OCI-LY3 (cell line): Measurements from ENCODE around the gene HDAC4.

Experiments
- H2AFZ ChIP-seq: fragments of 200-600, 300-600 bp; shearing (Covaris generic); 2 replicates; pipeline ENCODE4 v1.6.0; 2014; ENCODE audit warnings: antibody characterized with exemption, low read depth, low read length
- H3K27ac ChIP-seq: fragments of 200-600, 300-600 bp; sonication (generic); 2 replicates; pipeline ENCODE4 v1.5.1; 2014; ENCODE audit warnings: mild to moderate bottlenecking, low read length, moderate library complexity, mixed read lengths
- H3K27me3 ChIP-seq: fragments of 200-600, 300-600 bp; sonication (generic); 2 replicates; pipeline ENCODE4 v1.6.1; 2014; ENCODE audit warnings: low read depth, low read length, mixed read lengths
- H3K36me3 ChIP-seq: fragments of 200-600, 300-600 bp; sonication (generic); replicated peaks from 2 replicates; pipeline ENCODE3; 2014; ENCODE audit warnings: low read depth, low read length, mixed read lengths
- H3K4me1 ChIP-seq: fragments of 300-600, 200-600 bp; sonication (generic); 2 replicates; pipeline ENCODE4 v1.6.1; 2014; ENCODE audit warnings: low read length, mixed read lengths
- H3K4me2 ChIP-seq: fragments of 200-600, 300-600 bp; sonication (generic); 2 replicates; pipeline ENCODE4 v1.6.1; 2014; ENCODE audit warnings: low read length, mixed read lengths
- H3K4me3 ChIP-seq: fragments of 300-600, 200-600 bp; sonication (generic); 2 replicates; pipeline ENCODE4 v1.5.1; 2014; ENCODE audit warnings: antibody characterized with exemption, mild to moderate bottlenecking, low read length, moderate library complexity
- H3K79me2 ChIP-seq: fragments of 300-600, 200-600 bp; shearing (Covaris generic); 2 replicates; pipeline ENCODE4 v1.6.1; 2014; ENCODE audit warnings: mild to moderate bottlenecking, low read length, mixed read lengths
- H3K9ac ChIP-seq: fragments of 300-600, 200-600 bp; shearing (Covaris generic); 2 replicates; pipeline ENCODE4 v1.6.0; 2014; ENCODE audit warnings: mild to moderate bottlenecking, low read length, moderate library complexity
- H3K9me3 ChIP-seq: fragments of 200-600, 300-600 bp; shearing (Covaris generic); 2 replicates; pipeline ENCODE4 v1.6.1; 2014; ENCODE audit warnings: low read length, mixed read lengths; ENCODE audit not compliant: insufficient read depth
- H4K20me1 ChIP-seq: fragments of 200-600, 300-600 bp; sonication (generic); 2 replicates; pipeline ENCODE4 v1.6.1; 2016; ENCODE audit warnings: low read length, mixed read lengths; ENCODE audit not compliant: insufficient read depth
- CTCF ChIP-seq: fragments of 200-600, 300-600 bp; sonication (generic); IDR thresholded peaks from 2 replicates; pipeline ENCODE4 v1.5.1; 2014; ENCODE audit warnings: antibody characterized with exemption, low read length, low read depth
- EZH2phosphoT487 ChIP-seq: fragments of 200-600 bp; shearing (Covaris generic); IDR thresholded peaks from 2 replicates; pipeline ENCODE4 v1.6.1; 2018; ENCODE audit warnings: antibody characterized with exemption, mixed run types, low read depth

Gene HDAC4

GRCh38 chr2:239015901-239016675 lies 384.7 kb downstream of the HDAC4 start:
- Histone ChIP-seq H3K4me3 (no peak overlapping the region), H3K9me3 (no peaks in the 10 kb centered on the region), H3K36me3 (no peaks in the 10 kb centered on the region), H3K4me1 (peaks cover 3% of the 10 kb centered on the region; the same call in 1 of the 2 replicates), H3K79me2 (no peaks in the 10 kb centered on the region), H4K20me1 (no peaks in the 10 kb centered on the region), H3K4me2 (no peak overlapping the region), H3K27me3 (peaks cover 3% of the 10 kb centered on the region; the same call in 1 of the 2 replicates), H3K9ac (no peak overlapping the region), H3K27ac (no peak overlapping the region), H2AFZ (no peak overlapping the region)
- no peak for TF ChIP-seq CTCF
- no peak for TF ChIP-seq EZH2phosphoT487

GRCh38 chr2:239015218-239015900 lies 385.5 kb downstream of the HDAC4 start:
- Histone ChIP-seq H3K27me3 (peaks cover 3% of the 10 kb centered on the region; the same call in 1 of the 2 replicates), H4K20me1 (no peaks in the 10 kb centered on the region), H3K36me3 (no peaks in the 10 kb centered on the region), H3K9ac (no peak overlapping the region), H3K9me3 (no peaks in the 10 kb centered on the region), H3K79me2 (no peaks in the 10 kb centered on the region), H3K4me1 (peaks cover 3% of the 10 kb centered on the region; the same call in 1 of the 2 replicates), H2AFZ (no peak overlapping the region), H3K27ac (no peak overlapping the region), H3K4me2 (no peak overlapping the region), H3K4me3 (no peak overlapping the region)
- no peak for TF ChIP-seq CTCF
- no peak for TF ChIP-seq EZH2phosphoT487

DNA sequence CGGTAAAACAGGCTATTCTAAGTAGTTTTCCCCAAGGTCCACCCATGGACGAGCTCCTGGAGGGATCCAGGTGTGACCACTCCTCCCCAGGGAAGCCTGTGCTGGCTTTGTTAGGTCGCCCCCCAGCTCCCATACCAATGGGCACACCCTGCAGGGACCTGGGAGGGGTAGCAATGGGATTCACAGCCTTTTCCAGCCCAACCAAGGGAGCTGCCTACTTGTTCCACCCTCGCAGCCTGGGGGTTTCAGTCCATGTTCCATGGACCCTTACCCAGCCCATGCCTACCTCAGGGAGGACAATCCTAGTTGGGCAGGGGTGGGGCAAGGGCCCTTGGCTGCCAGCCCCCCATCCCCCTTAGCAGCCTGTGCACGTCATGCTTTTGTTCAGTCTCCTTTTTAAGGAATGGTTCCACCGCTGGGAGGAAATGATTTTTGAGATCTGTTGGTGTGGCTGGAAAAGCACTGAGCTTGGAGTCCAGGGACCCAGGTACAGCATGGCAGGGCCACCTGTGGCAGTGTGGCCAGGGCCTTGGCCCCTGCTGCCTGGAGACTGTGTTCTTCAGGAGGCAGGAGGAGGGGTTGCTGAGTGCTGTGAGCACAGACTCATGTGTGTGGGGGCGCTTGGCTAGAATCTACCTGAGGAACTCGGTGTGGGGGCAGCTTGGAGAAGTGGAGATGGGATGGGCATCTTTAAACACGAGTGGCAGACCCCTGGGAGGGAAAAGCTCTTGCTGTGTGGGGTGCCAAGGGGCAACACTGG lies 386.2 kb downstream of the HDAC4 start:
- Histone ChIP-seq H3K9ac (no peak overlapping the region), H4K20me1 (no peaks in the 10 kb centered on the region)

More for the DNA sequence above, 386.2 kb downstream of the HDAC4 start:
- TF ChIP-seq CTCF (no peak), EZH2phosphoT487 (no peak)
- Histone ChIP-seq H3K4me2 (no peak overlapping the region), H3K9me3 (no peaks in the 10 kb centered on the region), H3K27ac (no peak overlapping the region), H3K4me3 (no peak overlapping the region), H2AFZ (no peak overlapping the region), H3K27me3 (peaks cover 3% of the 10 kb centered on the region; the same call in 1 of the 2 replicates), H3K4me1 (peaks cover 3% of the 10 kb centered on the region; the same call in 1 of the 2 replicates), H3K36me3 (no peaks in the 10 kb centered on the region), H3K79me2 (no peaks in the 10 kb centered on the region)
